NCI-H526 (cell line): ENCODE measurements around the gene REEP1.

ENCODE experiments used
- DNase-seq, 2 experiments: peaks; one replicate each; lab custom pipeline; 2025; lab: John Stamatoyannopoulos, UW

The REEP1 gene

DNA sequence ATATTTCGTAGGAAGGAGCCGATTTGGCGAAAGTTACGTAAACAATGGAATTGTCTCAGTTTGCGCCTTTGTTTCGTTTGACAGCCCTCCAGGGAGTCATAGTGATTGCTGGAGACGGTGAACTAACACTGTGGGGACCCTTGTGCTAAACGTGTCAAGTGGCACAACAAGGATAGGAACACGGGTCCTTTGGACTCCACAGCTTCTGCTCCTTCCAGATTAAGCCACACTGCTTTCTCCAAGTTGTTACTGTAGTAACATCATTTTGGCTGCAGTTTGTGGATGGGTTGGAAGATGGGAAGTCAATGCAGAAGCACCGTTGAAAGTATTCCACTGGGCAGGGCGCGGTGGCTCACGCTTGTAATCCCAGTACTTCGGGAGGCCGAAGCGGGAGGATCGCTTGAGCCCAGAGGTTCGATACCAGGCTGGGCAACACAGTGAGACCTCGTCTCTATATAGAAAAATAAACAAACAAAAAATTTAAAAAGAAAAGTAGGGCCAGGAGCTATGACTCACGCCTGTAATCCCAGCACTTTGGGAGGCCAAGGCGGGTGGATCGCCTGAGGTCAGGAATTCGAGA, 141.5 kb downstream of the REEP1 start:
- DNase-seq = peak in 1 of 2 experiments; percentile 31

GRCh38 chr2:86195055-86195807, 142.2 kb downstream of the REEP1 start, which contains the start of gene IMMT:
TSS of gene IMMT (minus strand) at chr2:86195462. CDS start at chr2:86195382, 80 bp downstream.
- DNase-seq = peak; percentile 92 to 97

DNA sequence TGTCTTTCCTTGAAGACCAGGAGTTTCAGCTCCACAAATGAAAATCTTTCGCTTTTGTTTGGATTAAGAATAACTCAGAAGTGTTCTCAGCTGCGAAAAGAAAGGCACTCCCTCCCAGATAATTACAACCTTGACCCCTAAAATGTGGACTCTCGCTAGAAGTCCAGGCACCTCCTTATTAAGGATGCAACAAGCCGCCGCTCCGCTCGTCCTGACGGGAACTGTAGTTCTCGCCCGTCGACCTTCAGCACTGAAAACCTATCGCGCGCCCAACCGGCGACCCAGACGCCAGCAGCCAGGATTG, 142.7 kb downstream of the REEP1 start:
- DNase-seq = no peak

DNA sequence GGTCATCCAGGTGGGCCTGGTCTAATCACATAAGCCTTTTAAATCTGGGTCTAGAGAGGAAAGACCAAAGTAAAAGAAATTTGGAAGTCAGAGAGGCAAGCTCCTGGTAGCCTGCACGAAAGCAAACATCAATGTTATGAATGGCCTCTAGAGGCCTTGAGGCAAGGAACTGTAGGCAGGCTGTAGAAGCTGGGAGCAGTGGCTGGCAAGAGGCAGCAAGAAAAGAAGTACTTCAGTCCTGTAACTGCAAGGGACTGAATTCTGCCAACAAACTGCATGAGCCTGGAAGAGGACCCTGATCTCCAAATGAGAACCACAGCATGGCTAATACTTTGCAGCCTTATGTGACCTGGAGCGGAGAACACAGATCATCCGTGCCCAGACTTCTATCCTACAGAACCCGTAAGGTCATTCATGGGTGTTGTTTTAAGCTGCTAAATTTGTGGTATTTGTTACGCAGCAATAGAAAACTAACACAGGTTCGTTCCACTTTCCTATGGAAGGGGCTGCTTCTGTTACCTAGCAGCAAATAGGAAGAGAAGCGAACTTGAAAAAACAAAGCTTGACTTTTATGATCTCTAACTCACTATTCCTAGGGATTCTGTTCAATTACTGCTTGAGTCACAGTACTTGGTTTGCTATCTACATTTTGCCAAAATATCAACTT, 143.4 kb downstream of the REEP1 start:
- DNase-seq = no peak

GRCh38 chr2:86189782-86190416, 147.5 kb downstream of the REEP1 start:
- DNase-seq = no peak

DNA sequence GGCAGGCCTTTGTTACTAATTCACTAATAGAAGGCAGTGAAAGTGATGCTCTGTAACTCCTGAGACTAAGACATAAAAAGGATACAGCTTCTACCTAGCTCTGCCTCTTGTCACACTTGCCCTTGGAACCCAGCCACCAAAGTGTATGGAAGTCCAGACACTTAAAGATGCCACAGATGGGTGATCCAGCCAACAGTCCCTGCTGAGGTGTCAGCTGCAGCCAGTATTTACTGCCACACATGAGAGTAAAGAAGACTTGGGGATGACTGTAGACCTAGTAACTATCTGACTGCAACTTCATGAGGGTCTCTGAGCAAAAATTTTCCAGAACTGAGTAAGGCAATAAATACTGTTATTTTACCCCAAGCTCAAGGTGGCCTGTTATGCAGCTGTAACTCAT, 151.0 kb downstream of the REEP1 start:
- DNase-seq = no peak

DNA sequence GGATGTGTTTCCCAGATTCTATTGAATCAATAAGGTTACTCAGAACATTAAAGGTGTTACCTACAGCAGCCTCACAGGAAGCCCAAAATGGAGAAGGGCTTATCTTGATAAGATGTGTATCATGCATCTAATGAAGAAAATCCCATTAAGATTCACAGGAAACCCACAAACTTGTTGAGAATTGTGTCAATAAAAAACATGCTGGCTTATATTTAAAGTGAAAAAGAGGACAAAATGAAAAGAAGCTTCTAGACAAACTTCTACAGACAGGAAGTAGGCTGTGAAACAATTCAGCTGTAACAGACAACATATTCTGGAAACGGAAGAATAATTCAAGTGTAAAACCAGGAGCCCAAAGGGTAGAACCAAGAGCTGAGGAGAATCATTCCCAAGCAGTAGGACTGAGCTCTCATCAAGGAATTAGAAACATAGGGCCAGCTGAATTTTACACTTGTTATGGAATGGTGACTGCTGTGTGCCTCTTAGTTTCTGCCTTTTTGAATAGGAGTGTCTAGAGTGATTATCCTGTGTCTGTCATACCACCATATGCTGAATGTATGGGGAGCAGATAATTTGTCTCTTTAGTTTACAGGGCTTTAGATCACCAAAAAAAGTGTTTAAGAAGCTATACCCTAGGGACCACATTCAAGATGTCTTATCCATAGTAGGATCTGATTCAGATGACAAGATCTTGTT, 151.8 kb downstream of the REEP1 start:
- no peak for DNase-seq

GRCh38 chr2:86176597-86176996, 160.8 kb downstream of the REEP1 start:
- DNase-seq = no peak

GRCh38 chr2:86175828-86176227, 161.6 kb downstream of the REEP1 start:
- DNase-seq = no peak

GRCh38 chr2:86174445-86174844, 163.0 kb downstream of the REEP1 start:
- no peak for DNase-seq

DNA sequence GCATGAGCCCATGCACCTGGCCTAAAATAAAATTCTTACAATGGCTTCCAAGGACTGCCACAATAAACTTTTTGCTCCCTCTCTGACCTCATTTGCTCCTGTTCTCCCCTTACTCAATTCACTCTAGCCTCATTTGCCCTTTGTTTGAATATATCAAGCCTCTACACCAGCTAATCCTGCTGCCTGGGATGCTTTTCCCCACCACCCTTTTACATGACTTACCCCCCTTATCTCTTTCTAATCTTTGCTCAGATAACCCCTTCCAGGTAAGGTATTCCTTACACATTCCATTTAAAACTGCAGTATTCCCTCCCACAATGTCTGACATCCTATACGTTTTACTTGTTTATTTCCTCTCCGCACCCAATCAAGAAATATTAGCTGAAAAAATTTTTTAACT, 164.8 kb downstream of the REEP1 start:
- DNase-seq = no peak

GRCh38 chr2:86171295-86171694, 166.1 kb downstream of the REEP1 start:
- DNase-seq = no peak

DNA sequence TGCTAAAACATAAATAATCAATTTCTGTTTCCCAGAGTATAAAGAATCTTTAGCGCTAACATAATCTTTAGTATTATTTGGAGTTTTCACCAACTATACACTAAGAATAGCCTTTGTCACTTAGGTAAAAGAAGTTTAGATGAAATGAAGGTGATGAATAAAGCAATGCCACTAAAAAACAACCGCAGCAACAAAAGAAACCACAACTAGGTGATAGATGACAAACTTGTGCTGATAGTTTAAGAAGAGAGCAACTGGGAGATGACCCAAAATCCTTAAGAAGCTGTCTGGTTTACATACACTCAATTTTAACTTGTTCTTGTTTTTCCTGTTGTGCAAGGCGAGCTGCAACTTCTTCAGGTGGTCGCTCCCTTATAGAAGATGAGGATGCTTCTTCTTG, 167.0 kb downstream of the REEP1 start:
- DNase-seq = no peak
